Stimulated activated naive CD4-positive, alpha-beta T cell (primary cell): ENCODE measurements around the gene XRRA1.
"Not testable (repeated sequence)": the region's sequence is repeated elsewhere in the genome, so short reads cannot be mapped to it uniquely, and the experiment has no call there.

ENCODE experiments used
- DNase-seq, 6 experiments: peaks; one replicate each; lab custom pipeline; 2025; lab: John Stamatoyannopoulos, UW

Gene XRRA1

DNA sequence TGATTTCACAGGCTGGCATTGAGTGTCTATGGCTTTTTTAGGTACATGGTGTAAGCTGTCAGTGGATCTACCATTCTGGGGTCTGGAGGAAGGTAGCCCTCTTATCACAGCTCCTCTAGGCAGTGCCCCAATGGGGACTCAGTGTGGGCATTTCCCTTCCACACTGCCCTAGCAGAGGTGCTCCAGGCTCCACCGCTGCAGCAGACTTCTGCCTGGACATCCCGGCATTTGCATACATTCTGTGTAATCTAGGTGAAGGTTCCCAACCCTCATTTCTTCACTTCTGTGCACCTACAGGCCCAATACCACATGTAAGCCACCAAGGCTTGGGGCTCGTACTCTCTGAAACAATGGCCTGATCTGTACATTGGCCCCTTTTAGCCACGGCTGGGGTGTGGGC is 122.0 kb downstream of the XRRA1 start:
- no peak for DNase-seq

DNA sequence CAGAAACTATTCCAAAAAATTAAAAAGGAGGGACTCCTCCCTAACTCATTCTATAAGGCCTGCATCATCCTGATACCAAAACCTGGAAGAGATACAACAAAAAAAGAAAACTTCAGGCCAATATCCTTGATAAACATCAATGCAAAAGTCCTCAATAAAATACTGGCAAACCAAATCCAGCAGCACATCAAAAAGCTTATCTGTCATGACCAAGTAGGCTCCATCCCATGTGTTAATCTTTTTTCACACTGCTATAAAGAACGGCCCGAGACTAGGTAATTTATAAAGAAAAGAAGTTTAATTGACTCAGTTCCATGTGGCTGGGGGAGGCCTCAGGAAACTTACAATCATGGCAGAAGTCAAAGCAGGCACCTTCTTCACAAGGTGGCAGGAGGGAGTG is 123.3 kb downstream of the XRRA1 start:
- not testable (repeated sequence) for DNase-seq

DNA sequence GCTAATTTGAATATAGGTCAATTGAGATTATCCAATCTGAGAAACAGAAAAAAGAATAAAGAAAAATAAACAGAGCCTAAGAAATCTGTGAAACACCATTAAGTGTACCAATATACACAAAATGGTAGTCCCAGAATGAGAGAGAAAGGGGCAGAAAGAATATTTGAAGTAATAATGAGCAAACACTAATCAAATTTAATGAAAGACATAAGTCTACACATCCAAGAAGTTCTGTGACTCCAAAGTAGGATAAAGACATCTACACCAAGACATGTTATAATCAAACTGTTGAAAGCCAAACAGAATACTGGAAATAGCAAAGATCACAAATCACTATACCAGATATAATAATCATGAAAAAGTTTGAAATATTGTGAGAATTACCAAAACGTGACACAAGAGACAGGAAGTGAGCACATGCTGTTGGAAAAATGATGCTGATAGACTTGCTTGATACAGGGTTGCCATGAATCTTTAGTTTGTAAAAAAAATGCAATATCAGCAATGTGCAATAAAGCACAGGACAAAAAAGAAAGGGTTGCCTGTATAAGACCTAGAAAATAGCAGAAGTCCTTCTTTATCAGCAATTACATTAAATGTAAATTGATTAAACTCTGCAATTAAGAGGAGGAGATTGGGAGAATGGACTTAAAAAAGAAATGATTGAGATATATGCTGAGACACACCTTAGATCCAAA is 124.5 kb downstream of the XRRA1 start:
- no peak for DNase-seq

DNA sequence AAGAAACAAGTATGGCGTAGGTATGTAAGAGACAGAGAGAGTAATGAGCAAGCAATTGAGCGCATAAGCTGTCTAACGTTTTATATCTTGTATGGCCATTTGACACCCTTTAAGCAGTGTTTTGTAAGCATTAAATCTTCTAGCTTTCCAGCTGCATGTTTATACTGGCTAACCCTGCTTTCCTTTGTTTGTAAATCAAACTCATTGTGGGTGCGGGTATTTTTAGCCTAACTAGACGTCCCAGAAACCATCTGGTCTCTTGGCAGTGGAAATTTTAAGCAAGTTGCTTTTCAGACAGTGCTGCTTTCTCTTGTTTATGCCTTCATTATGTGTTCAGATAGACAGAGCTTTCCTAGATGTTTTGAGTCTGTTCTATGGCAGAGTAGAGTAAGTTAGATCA is 126.7 kb downstream of the XRRA1 start:
- DNase-seq: no peak

DNA sequence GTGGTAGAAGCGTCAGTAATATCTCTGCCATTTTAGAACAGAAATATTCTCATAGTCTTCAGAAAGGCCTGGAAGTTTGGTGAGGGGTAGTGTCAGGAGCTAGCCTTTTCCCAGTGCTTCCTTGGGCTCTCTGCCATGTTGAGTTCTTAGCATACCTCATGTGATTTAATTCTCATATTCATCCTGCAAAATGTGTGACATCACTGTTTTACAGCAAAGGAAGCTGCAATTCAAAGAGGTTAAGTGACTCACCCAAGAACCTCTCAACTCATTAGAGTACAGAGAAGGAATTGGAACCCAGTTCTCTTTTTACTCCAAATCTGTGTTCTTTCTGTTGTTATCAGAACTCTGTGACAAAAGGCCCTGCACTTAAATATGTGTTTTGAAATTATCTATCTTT is 128.1 kb downstream of the XRRA1 start:
- DNase-seq: no peak

DNA sequence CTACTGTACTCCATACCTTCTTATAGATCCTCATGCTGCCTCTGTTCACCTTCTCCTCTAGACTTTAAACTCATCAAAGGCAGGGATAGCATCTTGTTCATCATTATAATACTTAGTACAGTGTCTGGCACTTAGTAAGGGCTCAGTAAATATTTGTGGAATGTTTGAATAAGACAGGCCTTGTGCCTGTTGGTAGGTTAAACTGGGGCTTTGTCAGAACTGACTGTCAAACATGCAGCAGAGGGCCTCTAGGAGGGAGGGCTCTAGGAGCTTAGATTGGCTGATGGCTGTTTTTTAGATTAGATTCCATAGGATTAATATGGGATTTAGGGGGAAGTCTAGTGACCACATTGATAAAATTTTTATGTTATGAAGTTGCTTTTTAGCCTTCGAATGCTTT is 129.5 kb downstream of the XRRA1 start:
- no peak for DNase-seq

DNA sequence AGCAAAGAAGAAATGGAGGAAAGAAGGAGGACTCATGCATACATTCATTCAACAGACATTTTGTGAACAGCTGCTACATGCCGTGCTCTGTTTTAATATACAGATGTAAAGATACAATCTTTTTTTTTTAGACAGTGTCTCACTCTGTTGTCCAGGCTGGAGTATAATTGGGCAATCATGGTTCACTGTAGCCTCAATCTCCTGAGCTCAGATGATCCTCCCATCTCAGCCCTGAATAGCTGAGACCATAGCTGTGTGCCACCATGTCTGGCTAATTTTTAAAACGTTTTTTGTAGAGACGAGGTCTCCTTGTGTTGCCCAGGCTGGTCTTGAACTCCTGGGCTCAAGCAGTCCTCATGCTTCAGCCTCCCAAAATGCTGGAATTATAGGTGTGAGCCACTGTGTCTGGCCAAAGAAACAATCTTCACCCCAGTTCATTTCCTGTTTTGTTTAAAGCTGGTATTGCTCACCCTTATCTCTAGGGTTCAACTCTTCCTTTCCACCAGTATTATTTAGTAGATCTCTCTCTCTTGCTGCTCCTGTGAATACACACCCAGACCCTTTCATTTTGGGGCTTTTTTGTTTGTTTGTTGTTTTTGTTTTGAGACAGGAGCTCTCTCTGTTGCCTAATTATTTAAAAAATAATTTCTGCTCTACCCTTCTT is 130.5 kb downstream of the XRRA1 start:
- no peak for DNase-seq

DNA sequence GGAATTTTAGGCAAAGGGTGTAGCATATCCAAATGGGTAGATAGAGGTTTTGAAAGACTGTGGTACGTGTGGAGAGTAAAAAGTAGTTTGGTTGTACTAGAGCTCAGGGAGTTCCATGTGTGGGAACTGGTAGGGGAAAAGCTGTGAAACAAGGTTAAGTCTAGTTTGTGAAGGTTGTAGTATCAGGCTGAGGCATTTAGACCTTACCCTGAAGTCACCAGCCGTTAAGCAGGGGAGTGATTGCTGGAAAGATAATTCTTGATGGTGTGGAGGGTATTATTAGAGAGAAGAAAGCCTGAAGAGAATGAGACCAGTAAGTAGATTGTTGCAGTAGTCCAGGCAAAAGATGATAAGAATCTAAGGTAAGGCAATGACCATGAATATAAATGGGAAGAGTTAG is 132.2 kb downstream of the XRRA1 start:
- DNase-seq: no peak

DNA sequence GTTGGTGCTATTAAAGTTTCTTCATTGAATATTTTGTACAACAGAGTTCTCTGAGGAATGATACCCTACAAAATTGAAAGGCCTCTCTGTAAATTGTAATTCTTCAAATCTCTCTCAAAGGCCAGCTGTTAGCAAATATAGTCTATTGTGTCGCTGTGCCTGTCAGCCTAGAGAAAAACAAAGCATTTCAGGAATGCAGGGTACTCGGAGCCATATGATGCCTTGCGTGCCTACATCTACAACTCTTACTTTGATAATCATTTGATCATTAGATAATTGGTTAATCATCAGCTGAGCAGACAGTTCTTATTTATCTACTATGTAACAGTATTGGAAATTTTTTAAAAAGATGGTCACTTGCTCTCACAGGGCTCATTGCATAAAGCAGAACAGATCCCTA is 132.9 kb downstream of the XRRA1 start:
- DNase-seq: no peak

DNA sequence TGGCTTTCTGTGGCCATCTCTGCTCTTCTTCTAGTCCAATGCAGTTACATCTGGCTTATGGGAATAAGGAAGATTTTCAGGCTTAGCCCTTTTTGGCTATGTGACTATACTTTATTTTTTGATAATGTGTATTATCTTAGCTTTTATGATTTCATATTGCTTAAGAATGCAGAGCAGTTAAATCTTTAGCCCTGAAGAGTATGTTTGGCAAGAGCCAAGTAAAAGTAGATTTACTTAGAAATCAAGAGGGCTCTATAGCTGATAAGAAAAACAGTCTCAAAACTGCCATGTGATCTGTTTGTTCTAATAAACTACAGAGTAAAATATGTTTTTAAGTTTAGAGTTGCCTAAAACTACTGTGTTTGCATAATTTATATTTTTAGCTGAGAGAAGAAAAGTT is 139.1 kb downstream of the XRRA1 start:
- DNase-seq: no peak

DNA sequence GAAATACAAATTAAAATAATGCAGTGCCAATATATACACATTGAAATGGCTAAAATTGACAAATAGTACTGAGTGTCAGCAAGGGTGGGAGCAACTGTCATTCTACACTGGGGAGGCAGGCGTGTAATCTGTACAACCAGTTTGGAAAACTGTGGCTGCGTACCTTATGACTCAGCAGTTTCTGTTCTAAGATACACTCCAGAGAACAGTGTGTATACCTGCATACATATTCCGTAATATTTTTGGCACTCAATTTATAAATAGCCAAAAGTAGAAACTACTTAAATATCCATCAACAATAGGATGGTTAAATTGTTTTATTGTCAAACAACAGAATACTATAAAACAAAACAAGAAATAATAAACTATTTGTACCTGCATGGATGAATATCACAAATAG is 142.6 kb downstream of the XRRA1 start:
- DNase-seq: no peak

DNA sequence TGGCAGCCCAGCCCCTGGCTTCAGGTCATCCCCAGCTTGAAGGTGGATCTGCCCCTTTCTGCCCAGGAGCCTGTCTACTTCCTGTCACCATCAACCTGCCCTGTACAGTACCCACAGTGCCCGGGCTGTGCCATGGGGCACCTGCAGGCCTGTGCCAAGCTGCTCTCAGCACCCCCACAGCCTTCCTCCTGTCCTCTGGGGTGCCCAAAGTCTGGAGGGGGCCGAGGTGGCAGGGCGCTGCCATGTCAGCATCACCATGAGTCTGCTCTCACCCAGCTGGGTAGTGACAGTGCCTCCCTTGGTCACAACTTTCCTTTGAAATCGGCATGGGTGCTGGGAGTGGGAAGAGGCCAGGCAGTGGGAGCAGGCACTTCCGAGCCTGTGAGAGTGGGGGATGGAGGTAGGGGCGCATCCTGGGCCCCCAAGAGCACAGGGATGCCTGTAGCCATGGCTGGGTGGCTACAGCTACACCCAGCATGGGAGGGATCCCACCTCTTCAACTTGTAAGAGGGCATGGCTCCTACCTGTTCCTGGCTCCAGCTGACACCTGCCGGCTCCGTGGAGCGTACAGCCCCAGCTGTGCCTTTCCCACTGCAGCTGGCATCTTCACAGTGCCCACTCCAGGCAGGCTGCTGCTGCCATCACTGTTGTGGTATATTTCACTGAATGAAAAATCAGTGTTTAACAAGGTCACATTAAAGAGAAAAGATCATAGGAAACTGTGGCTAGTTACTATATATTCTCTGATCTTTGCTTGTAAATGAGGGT is 157.4 kb downstream of the XRRA1 start:
- no peak for DNase-seq
